ENCODE data around the gene GTPBP1. TPM values are rescaled to one million over a fixed set of nuclear protein-coding genes. Genes with fewer than 3 reads are reported as not detected.

GTPBP1 gene
- total RNA-seq, 2 experiments from 2014 or later: 116 to 146 TPM

GRCh38 chr22:38768036-38768435, 62.3 kb downstream of the GTPBP1 start:
- no peaks in the 10 kb centered on the region for H3K36me3 Mint-ChIP-seq
- no peak for DNase-seq
- no peaks in the 10 kb centered on the region for H3K4me1 Mint-ChIP-seq
- no peak overlapping the region for H3K27ac Mint-ChIP-seq
- ATAC-seq: no peak
- H3K4me3 Mint-ChIP-seq: no peak overlapping the region
- CTCF ChIA-PET: interaction anchor here (0.9 to 6.2 kb wide), 14 partner anchors 9 to 538 kb away, joined by 3 to 31 read pairs (median 6); partner anchors contain the start of genes CBX6, NPTXR and SUN2
- H3K27me3 Mint-ChIP-seq: no peaks in the 10 kb centered on the region
- no peaks in the 10 kb centered on the region for H3K9me3 Mint-ChIP-seq (ENCODE audit: low read depth)

DNA sequence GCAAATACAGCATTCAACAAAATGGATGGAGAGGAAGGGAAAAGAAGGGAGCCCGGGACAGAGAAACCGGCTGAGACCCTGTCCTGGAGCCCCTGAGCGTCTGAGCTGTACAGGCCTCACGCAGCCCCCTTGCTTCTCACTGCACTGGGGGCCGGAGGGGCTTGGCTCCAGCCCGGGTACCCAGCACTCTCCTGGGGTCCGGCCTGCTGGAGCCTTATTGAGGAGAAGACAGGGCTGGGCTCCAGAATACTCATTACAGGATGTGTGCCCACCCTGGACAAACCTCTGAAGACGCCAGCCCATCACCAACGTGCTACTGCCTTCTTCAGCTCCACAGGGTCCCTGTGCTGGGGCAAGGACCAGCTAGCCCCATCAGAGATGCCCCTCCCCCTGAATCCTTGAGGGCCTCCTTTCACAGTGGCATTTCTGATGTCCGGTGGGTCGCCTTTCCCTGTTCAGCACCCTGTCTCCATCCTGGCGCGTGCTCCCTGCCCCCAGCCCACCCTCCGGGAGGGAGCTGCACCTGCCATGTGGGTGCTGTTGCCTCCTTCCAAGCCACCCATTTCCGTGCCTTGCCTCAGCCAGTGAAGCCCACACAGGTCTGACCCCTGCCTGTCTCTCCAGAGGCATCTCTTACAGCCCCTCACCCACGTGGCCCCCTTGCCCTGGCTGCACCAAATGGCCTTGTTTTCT, 64.7 kb downstream of the GTPBP1 start:
- ATAC-seq (no peak), DNase-seq (no peak)
- Mint-ChIP-seq H3K27ac (no peak overlapping the region), H3K36me3 (no peaks in the 10 kb centered on the region), H3K4me1 (peaks cover 6% of the 10 kb centered on the region), H3K27me3 (no peaks in the 10 kb centered on the region), H3K4me3 (no peak overlapping the region), H3K9me3 (ENCODE audit: low read depth) (no peaks in the 10 kb centered on the region)
- CTCF ChIA-PET: interaction anchor here (0.7 to 3.4 kb wide), 7 partner anchors 11 to 401 kb away, joined by 3 to 30 read pairs (median 4); no protein-coding TSS in a partner anchor

- Mint-ChIP-seq H3K9me3 (ENCODE audit: low read depth) (no peaks in the 10 kb centered on the region), H3K27ac (no peak overlapping the region), H3K4me3 (no peak overlapping the region), H3K27me3 (no peaks in the 10 kb centered on the region), H3K36me3 (no peaks in the 10 kb centered on the region), H3K4me1 (peaks cover 8% of the 10 kb centered on the region)
- ATAC-seq: no peak
- CTCF ChIA-PET: no interaction called here
- DNase-seq: no peak
These were observed 66.8 kb downstream of the GTPBP1 start for GRCh38 chr22:38772623-38772873.

GRCh38 chr22:38773363-38773946, 67.7 kb downstream of the GTPBP1 start:
- peaks cover 8% of the 10 kb centered on the region for H3K4me1 Mint-ChIP-seq
- H3K4me3 Mint-ChIP-seq: no peak overlapping the region
- no peak for ATAC-seq
- H3K27me3 Mint-ChIP-seq: no peaks in the 10 kb centered on the region
- H3K27ac Mint-ChIP-seq: no peak overlapping the region
- no peak for DNase-seq
- H3K36me3 Mint-ChIP-seq: no peaks in the 10 kb centered on the region
- CTCF ChIA-PET: no interaction called here
- no peaks in the 10 kb centered on the region for H3K9me3 Mint-ChIP-seq (ENCODE audit: low read depth)

GRCh38 chr22:38774496-38775166, 68.9 kb downstream of the GTPBP1 start:
- Mint-ChIP-seq H3K27ac (no peak overlapping the region), H3K9me3 (ENCODE audit: low read depth) (no peaks in the 10 kb centered on the region), H3K36me3 (no peaks in the 10 kb centered on the region), H3K4me3 (no peak overlapping the region), H3K27me3 (no peaks in the 10 kb centered on the region), H3K4me1 (peaks cover 8% of the 10 kb centered on the region)
- ATAC-seq (no peak), DNase-seq (no peak)
- CTCF ChIA-PET: interaction anchor here (0.6 to 2.0 kb wide), 2 partner anchors 8 to 299 kb away, joined by 4 to 5 read pairs; no protein-coding TSS in a partner anchor

DNA sequence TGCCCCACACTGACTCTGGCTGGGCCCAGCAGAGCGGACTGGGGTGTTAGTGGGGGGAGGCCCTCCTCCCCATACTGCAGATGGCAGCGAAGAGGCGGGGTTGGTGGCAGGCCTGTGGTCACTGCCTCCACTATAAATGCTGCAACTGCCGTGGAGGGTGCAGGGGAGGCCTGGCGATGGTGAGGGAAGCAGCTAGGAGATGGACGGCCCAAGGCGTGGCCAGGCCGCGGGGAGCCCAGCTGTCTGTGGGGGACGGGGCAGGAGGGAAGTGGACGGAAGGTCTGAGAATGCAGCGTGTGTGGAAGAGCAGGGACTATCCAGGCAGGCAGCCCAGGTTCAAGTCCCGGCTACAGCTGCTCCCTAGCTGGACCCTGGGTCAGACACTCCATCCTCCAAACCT, 69.9 kb downstream of the GTPBP1 start:
- CTCF ChIA-PET: interaction anchor here (2.0 kb wide), 1 partner anchor 9 kb away, joined by 4 read pairs; no protein-coding TSS in a partner anchor
- Mint-ChIP-seq H3K4me3 (no peak overlapping the region), H3K36me3 (no peaks in the 10 kb centered on the region), H3K27ac (no peak overlapping the region), H3K4me1 (peaks cover 8% of the 10 kb centered on the region), H3K27me3 (no peaks in the 10 kb centered on the region), H3K9me3 (ENCODE audit: low read depth) (no peaks in the 10 kb centered on the region)
- ATAC-seq (no peak), DNase-seq (no peak)

- ATAC-seq (no peak), DNase-seq (no peak)
- H3K36me3 Mint-ChIP-seq: no peaks in the 10 kb centered on the region
- H3K27ac Mint-ChIP-seq: no peak overlapping the region
- CTCF ChIA-PET: interaction anchor here (2.0 kb wide), 1 partner anchor 10 kb away, joined by 4 read pairs; no protein-coding TSS in a partner anchor
- H3K4me1 Mint-ChIP-seq: peaks cover 8% of the 10 kb centered on the region
- H3K9me3 Mint-ChIP-seq (ENCODE audit: low read depth): no peaks in the 10 kb centered on the region
- H3K27me3 Mint-ChIP-seq: no peaks in the 10 kb centered on the region
- H3K4me3 Mint-ChIP-seq: no peak overlapping the region
These were observed 70.3 kb downstream of the GTPBP1 start for GRCh38 chr22:38776086-38776485.

- ATAC-seq: no peak
- peaks cover 8% of the 10 kb centered on the region for H3K4me1 Mint-ChIP-seq
- H3K4me3 Mint-ChIP-seq: no peak overlapping the region
- no peaks in the 10 kb centered on the region for H3K36me3 Mint-ChIP-seq
- no peak overlapping the region for H3K27ac Mint-ChIP-seq
- CTCF ChIA-PET: no interaction called here
- no peaks in the 10 kb centered on the region for H3K9me3 Mint-ChIP-seq (ENCODE audit: low read depth)
- no peaks in the 10 kb centered on the region for H3K27me3 Mint-ChIP-seq
- DNase-seq: no peak
These were observed 71.4 kb downstream of the GTPBP1 start for GRCh38 chr22:38777087-38777671.

DNA sequence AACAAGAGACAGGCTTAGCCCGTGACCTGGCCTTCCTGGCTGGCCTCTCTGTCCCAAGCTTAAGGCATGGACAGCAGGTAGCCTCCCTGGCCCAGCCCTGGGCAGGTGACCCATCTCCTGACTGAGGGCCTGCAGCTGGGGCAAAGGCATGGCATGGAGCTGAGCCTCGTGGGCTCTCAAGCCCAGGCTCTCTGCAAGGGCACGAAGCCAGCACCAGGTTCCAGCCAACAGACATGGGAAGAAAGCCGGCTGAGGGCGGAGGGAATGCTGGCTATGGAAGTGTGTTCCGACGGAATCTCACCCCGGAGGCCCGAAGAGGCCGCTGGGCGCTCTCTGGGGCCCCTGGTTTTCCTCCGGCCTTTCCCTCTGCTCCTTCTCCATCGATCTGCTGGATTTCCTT, 75.3 kb downstream of the GTPBP1 start:
- Mint-ChIP-seq H3K27ac (no peak overlapping the region), H3K4me1 (no peaks in the 10 kb centered on the region), H3K4me3 (no peak overlapping the region), H3K9me3 (ENCODE audit: low read depth) (no peaks in the 10 kb centered on the region), H3K36me3 (no peaks in the 10 kb centered on the region), H3K27me3 (no peaks in the 10 kb centered on the region)
- CTCF ChIA-PET: interaction anchor here (1.1 to 1.5 kb wide), 2 partner anchors 11 to 192 kb away, joined by 4 read pairs; no protein-coding TSS in a partner anchor
- no peak for ATAC-seq
- no peak for DNase-seq

- Mint-ChIP-seq H3K9me3 (ENCODE audit: low read depth) (no peaks in the 10 kb centered on the region), H3K27me3 (no peaks in the 10 kb centered on the region), H3K27ac (no peak overlapping the region), H3K4me1 (no peaks in the 10 kb centered on the region), H3K36me3 (no peaks in the 10 kb centered on the region), H3K4me3 (no peak overlapping the region)
- ATAC-seq (no peak), DNase-seq (no peak)
- CTCF ChIA-PET: interaction anchor here (4.0 kb wide), 1 partner anchor 14 kb away, joined by 18 read pairs; no protein-coding TSS in a partner anchor
These were observed 76.8 kb downstream of the GTPBP1 start for GRCh38 chr22:38782402-38783094.

Other genes with a start within 250 kb of the GTPBP1 start
- gene KDELR3, start 237.8 kb upstream of the GTPBP1 start, total RNA-seq: 1 to 10 TPM in 1 of 2 experiments, under 1 TPM in 1; 0.23 to 1.2 TPM
- gene DDX17, start 199.6 kb upstream of the GTPBP1 start, total RNA-seq: 100 to 1,000 TPM; 452 to 527 TPM
- gene DMC1, start 135.8 kb upstream of the GTPBP1 start, total RNA-seq: 10 to 100 TPM; 13.6 to 16.9 TPM
- under 1 TPM; 0.12 to 0.40 TPM for gene FAM227A, start 49.6 kb upstream of the GTPBP1 start, total RNA-seq
- 10 to 100 TPM; 11.2 to 12.0 TPM for gene CBY1, start 49.3 kb upstream of the GTPBP1 start, total RNA-seq
- 10 to 100 TPM; 61.1 to 94.9 TPM for gene TOMM22, start 24.0 kb upstream of the GTPBP1 start, total RNA-seq
- 10 to 100 TPM; 74.0 to 77.0 TPM for gene JOSD1, start 5.0 kb upstream of the GTPBP1 start, total RNA-seq
- gene SUN2, start 50.1 kb downstream of the GTPBP1 start, total RNA-seq: 100 to 1,000 TPM; 320 to 412 TPM
- gene DNAL4, start 88.2 kb downstream of the GTPBP1 start, total RNA-seq: 1 to 10 TPM; 8.2 to 8.9 TPM
- gene NPTXR, start 138.1 kb downstream of the GTPBP1 start, total RNA-seq: 1 to 10 TPM in 1 of 2 experiments, under 1 TPM in 1; 0.96 to 2.4 TPM
- gene CBX6, start 166.3 kb downstream of the GTPBP1 start, total RNA-seq: 100 to 1,000 TPM in 1 of 2 experiments, 10 to 100 TPM in 1; 73.1 to 124 TPM